Stimulated activated CD4-positive, alpha-beta T cell treated with anti-CD3 and anti-CD28 coated beads, TNF-alpha, amount 100 ng/mL, for 48 hours (primary cell): Measurements from ENCODE around the gene MYBPC2.
A peak's percentile ranks its signal among the peaks of the same experiment; 100 is the strongest.

Experiments used
- DNase-seq, 3 donors: peaks; one replicate each; pipeline ENCODE4 v3.0.0-alpha.2; 2020; ENCODE audit warnings: low read depth in 3 of 3

The MYBPC2 gene

GRCh38 chr19:50480281-50481111 lies 47.8 kb downstream of the MYBPC2 start:
- DNase-seq = no peak

DNA sequence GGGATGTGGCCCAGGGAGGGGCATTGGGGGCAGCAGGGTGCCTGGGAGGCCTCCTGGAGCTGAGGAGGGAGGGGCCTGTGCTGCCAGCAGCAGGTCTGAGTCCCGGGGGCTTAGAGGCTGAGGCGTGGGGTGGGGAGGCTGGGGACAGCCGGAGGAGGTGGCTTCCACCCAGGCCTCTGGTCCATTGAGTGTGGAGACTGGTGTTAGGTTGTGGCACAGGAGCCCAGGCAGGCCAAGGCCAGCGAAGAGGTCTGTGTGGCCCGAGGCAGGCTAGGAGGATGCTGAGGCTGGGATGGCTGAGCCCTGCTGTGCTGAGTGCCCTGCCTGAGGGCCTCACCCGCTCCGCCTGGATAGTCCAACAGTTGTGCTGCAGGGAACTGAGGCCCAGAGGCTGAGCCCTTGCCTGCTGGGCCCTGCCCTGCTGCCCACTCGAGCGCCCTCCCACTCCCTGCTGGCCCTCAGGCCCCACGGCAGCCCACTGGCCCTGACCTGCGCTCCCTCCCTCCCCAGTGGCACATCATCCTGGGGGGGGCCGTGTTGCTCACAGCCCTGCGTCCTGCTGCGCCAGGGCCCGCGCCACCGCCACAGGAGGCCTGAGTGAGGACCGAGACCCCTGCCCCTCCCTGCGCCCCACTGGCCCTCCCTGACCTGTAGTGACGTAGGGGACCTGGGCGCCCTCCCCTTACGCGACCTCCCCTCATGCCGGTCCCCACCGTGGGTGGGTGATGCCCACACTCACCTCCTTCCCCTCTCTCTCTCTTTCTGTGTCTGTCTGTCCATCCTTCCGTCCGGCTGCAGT lies 48.9 kb downstream of the MYBPC2 start:
- DNase-seq = no peak

DNA sequence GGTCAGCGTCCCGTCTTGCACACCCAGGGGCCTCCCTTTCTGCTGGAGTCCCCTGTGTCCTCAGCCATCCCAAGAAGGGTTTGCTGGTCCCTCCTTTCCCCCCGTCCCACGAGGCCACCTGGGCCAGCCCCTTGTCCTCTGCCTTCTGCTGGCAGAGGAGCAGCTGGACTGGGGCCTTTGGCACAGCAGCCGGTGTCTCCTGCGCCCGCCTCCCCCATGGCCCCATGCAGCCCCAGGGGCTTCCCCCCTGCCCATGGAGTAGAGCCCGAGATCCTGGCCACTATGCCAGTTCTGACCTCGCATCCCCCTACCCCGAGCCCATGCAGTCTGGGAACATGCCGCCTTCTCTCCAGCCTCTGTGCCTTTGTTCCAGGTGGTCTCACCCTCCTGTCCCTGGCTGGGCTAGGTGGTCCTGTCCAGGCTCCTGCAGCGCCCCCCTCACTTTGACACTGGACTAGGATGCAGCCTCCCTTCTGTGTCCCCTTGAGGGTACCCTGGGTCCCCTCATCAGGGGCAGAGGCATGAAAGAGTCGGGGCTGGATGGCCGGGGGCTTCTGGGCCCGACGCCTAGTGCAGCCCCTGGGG lies 49.7 kb downstream of the MYBPC2 start:
- no peak for DNase-seq

DNA sequence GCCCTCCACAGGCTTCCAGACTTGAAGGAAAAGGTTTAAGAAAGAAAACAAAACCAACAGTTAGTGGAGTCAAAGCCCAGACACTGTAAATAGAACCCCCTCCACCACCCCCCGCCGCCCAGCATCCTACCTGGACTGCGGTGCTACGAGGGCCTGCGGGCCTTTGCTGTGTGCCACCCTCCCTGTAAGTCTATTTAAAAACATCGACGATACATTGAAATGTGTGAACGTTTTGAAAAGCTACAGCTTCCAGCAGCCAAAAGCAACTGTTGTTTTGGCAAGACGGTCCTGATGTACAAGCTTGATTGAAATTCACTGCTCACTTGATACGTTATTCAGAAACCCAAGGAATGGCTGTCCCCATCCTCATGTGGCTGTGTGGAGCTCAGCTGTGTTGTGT lies 50.2 kb downstream of the MYBPC2 start:
- no peak for DNase-seq

DNA sequence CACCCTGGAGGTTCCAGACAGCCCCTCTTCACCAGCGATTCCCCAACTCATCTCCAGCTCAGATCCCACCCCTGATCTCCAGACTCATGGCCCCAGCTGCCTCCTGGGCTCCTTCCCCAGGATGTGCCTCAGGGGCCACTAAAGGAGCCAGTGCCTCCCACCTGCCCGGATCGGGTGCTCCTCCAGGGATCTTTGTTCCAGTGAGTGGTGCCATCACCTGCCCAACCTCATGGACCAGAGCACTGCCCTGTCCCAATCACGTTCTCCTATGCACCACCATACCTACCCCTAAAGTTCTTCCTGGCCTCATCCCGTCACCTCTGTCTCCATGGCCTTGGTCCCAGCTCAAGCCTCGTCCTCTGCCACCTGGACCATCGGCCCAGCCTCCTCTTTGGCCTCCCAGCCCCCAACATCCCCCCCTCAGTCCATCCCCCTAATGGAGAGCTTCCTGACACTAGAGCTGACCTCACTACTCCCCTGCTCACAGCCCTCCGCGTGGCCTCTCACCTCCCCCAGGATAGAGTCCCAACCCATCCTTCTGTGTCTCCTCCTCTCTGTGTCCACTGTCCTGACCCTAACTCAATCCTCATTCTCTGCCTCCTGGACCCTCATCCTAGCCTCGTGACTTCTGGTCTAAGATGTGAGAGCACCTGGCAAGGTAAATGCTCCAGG lies 52.7 kb downstream of the MYBPC2 start:
- DNase-seq = no peak

DNA sequence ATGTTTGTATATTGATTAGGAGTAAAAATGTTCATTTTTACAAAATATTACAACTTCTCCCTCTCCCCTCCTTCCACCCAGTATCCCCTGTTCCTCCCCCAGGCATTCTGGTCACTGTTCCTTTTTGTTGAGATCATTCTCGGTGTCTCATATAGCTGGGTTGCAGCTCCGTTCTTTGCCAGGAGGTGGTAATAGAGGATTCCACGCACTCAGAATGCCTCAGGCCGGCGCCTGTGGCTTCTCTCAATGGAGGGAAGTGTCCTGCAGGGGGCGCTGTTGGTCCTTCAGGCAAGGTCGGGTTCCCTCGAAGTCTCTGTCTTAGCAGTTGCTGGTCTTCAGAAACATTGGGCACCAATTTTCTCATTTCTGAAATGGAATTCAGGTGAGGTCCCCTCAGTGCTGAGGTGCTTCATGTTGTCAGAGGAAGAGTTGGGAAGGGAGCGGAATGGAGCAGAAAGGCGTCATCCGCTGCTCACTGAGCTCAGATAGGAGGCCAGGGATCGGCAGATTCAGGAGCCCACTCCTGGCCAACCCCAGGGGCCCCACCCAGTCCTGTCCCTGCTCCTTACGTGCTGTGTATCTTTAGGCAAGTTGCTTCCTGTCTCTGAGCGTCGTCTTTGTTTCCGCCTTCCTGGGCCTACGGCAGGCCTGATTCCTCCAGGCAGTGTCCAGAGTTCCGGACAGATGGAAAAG lies 54.3 kb downstream of the MYBPC2 start:
- peak; percentile 67 to 70 (median 68) for DNase-seq

DNA sequence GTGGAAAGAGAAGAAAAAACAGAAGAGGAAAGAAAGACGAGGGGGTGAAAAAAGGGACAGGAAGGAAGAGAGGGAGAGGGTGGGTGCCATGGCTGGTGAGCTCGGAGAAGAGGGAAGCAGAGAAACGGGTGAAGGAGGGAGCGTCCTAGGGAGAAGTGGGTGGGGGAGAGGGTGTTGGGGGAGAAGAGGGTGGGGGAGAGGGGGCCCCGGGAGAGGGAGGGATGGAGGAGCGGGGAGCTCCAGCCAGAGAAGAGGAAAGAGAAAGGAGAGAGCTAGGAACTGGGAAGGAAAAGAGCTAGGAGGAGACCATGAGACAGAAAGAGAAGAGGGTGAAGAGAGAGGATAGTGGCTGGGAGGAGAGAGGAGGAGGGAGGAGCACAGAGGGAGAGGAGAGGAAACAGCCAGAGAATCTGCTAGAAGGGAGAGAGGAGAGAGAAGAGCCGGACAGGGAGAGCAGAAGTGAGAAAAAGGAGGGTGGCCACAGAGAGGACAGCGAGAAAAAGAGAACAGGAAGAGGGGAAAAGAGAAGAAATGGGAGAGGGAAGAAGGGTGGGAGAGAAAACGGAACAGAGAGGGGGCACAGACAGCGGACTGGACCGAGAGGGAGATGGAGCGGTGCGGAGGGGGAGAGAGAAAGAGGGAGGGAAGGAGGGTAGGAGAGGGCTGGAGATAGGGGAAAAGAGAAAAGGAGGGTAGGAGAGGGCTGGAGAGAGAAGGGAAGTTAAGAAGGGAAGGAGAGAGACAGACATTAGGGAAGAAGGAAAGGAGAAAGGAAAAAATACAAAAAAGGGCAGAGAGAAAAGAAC lies 55.9 kb downstream of the MYBPC2 start:
- no peak for DNase-seq

- no peak for DNase-seq
These were observed 56.8 kb downstream of the MYBPC2 start for GRCh38 chr19:50489461-50490011.

DNA sequence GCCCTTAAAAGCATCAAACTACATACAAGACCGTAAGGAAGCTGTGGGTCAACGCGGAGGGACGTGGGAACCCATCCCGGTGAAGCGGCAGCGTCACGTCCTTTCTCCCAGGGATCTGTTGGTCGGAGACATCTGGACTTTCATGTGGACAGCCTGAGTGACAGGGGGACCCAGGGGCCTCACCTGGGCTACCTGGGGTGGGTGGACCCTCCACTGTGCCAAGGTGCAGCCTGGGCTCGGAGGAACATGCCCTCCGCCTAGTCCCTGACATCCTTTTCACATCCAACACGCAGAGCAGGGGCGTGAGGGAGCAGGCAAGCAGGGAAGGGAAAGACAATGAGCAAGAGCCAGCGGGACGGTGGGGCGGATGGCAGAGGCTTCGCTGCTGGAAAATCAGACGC lies 57.7 kb downstream of the MYBPC2 start:
- no peak for DNase-seq

DNA sequence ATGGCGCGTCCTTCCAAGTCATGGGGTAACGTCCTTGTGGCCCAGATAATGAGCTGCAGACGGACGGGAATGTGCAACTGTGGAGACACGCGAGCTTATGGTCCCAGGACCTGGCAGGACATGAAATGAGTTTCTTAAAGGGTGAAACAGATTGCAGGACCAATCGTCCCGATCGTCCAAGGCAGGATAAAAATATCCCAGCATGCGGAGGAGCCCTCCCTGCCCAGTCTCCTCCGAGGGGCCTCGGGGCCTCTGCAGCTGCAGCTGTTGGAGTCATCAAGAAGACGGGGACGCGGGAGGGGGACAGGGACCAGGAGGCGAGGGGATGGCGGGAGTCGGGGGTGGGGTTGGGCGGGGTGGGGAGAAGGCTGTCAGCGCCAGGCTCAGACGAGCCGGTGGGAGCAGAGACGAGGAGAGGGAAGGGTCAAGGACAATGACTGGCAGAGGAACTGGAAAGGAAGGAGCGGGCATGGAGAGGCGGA lies 58.3 kb downstream of the MYBPC2 start:
- no peak for DNase-seq

GRCh38 chr19:50492303-50493052 lies 59.8 kb downstream of the MYBPC2 start:
- DNase-seq = no peak

DNA sequence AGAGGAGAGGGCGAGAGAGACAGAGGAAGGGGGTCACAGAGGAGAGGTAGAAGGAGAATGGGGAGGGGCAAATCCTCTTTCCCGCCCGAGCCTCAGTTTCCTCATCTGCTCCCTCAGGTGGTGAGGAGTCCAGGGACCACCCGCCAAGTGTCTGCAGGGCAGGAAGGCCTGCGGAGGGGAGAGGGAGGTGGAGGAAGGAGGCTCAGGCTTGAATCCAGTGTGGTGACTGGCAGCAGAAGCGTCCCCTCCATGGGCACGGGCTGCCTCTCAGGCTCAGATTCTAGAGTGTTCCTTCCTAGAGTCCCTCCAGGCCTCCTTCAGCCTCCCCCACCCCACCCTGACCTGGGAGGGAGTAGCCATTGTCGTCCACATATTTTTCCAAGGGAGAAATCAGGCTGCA lies 60.5 kb downstream of the MYBPC2 start:
- no peak for DNase-seq

- DNase-seq = no peak
These were observed 61.7 kb downstream of the MYBPC2 start for GRCh38 chr19:50494186-50495019.

DNA sequence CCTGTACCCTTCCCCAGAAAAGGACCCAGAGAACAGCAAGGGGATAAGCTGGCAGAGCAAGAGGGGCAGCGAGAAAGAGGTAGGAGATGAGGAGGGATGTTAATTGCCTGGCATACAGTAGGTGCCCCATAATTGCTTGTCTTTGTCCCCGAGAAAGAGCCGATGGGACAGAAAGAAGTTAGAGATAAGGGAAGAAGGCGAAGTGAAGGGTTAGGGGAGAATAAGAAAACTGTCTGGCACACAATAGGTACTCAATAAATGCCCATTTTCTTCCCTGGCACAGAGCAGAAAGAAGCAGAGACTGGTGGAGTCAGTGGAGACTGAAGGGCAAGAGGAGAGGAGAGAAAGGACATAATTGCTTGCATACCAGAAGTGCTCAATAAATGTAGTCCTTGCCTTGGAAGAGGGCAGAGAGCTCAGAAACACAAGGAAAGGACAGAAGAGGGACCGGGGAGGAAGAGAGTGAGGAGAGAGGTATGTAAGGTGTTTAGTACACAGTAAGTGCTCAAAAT lies 62.4 kb downstream of the MYBPC2 start:
- no peak for DNase-seq

- no peak for DNase-seq
These were observed 63.7 kb downstream of the MYBPC2 start for GRCh38 chr19:50496189-50497021.

GRCh38 chr19:50497022-50497405 lies 64.3 kb downstream of the MYBPC2 start:
- no peak for DNase-seq
